Measurements from ENCODE around the gene SELE.
A peak's percentile ranks its signal among the peaks of the same experiment; 100 is the strongest.
"Not testable (repeated sequence)": the region's sequence is repeated elsewhere in the genome, so short reads cannot be mapped to it uniquely, and the experiment has no call there.

Gene SELE

GRCh38 chr1:169723763-169724162 lies 10.1 kb downstream of the SELE start:
- Histone ChIP-seq H3K27me3 (ENCODE audit: control insufficient read depth in 1 of 2, insufficient read depth in 2 of 2, low read length in 2 of 2) (peaks cover 0 to 3% of the 10 kb centered on the region in 2 donors), H3K4me3 (ENCODE audit: low read length in 2 of 2) (no peak overlapping the region), H3K9ac (ENCODE audit: low read length in 2 of 2) (no peak overlapping the region), H3K36me3 (ENCODE audit: control insufficient read depth in 2 of 2, insufficient read depth in 2 of 2, low read length in 2 of 2) (no peaks in the 10 kb centered on the region), H3K9me3 (ENCODE audit: control insufficient read depth in 2 of 2, low read length in 2 of 2) (peaks cover 0 to 2% of the 10 kb centered on the region in 2 donors), H3K27ac (ENCODE audit: low read length) (no peak overlapping the region), H3K4me1 (ENCODE audit: control insufficient read depth, insufficient read depth, low read length) (no peaks in the 10 kb centered on the region)

- Histone ChIP-seq H3K9me3 (ENCODE audit: control insufficient read depth in 2 of 2, low read length in 2 of 2) (peaks cover 0 to 2% of the 10 kb centered on the region in 2 donors), H3K36me3 (ENCODE audit: control insufficient read depth in 2 of 2, insufficient read depth in 2 of 2, low read length in 2 of 2) (no peaks in the 10 kb centered on the region), H3K9ac (ENCODE audit: low read length in 2 of 2) (no peak overlapping the region), H3K4me1 (ENCODE audit: control insufficient read depth, insufficient read depth, low read length) (no peaks in the 10 kb centered on the region), H3K4me3 (ENCODE audit: low read length in 2 of 2) (no peak overlapping the region), H3K27me3 (ENCODE audit: control insufficient read depth in 1 of 2, insufficient read depth in 2 of 2, low read length in 2 of 2) (no peaks in the 10 kb centered on the region), H3K27ac (ENCODE audit: low read length) (no peak overlapping the region)
These were observed 11.1 kb downstream of the SELE start for GRCh38 chr1:169722779-169723178.

GRCh38 chr1:169715100-169715499 lies 18.8 kb downstream of the SELE start:
- H3K27me3 ChIP-seq (ENCODE audit: control insufficient read depth in 1 of 2, insufficient read depth in 2 of 2, low read length in 2 of 2); H3K4me1 ChIP-seq (ENCODE audit: control insufficient read depth, insufficient read depth, low read length); H3K9ac ChIP-seq (ENCODE audit: low read length in 2 of 2); H3K36me3 ChIP-seq (ENCODE audit: control insufficient read depth in 2 of 2, insufficient read depth in 2 of 2, low read length in 2 of 2); H3K4me3 ChIP-seq (ENCODE audit: low read length in 2 of 2); H3K27ac ChIP-seq (ENCODE audit: low read length); H3K9me3 ChIP-seq (ENCODE audit: control insufficient read depth in 2 of 2, low read length in 2 of 2): not testable (repeated sequence)

GRCh38 chr1:169713090-169713489 lies 20.8 kb downstream of the SELE start:
- H3K9me3 ChIP-seq (ENCODE audit: control insufficient read depth in 2 of 2, low read length in 2 of 2); H3K36me3 ChIP-seq (ENCODE audit: control insufficient read depth in 2 of 2, insufficient read depth in 2 of 2, low read length in 2 of 2); H3K4me3 ChIP-seq (ENCODE audit: low read length in 2 of 2); H3K9ac ChIP-seq (ENCODE audit: low read length in 2 of 2); H3K4me1 ChIP-seq (ENCODE audit: control insufficient read depth, insufficient read depth, low read length); H3K27ac ChIP-seq (ENCODE audit: low read length); H3K27me3 ChIP-seq (ENCODE audit: control insufficient read depth in 1 of 2, insufficient read depth in 2 of 2, low read length in 2 of 2): not testable (repeated sequence)

- Histone ChIP-seq H3K36me3 (ENCODE audit: control insufficient read depth in 2 of 2, insufficient read depth in 2 of 2, low read length in 2 of 2) (no peaks in the 10 kb centered on the region), H3K4me3 (ENCODE audit: low read length in 2 of 2) (no peak overlapping the region), H3K9ac (ENCODE audit: low read length in 2 of 2) (no peak overlapping the region), H3K9me3 (ENCODE audit: control insufficient read depth in 2 of 2, low read length in 2 of 2) (no peaks in the 10 kb centered on the region), H3K4me1 (ENCODE audit: control insufficient read depth, insufficient read depth, low read length) (no peaks in the 10 kb centered on the region), H3K27ac (ENCODE audit: low read length) (no peak overlapping the region), H3K27me3 (ENCODE audit: control insufficient read depth in 1 of 2, insufficient read depth in 2 of 2, low read length in 2 of 2) (no peaks in the 10 kb centered on the region)
These were observed 21.6 kb downstream of the SELE start for GRCh38 chr1:169712309-169712631.

- Histone ChIP-seq H3K4me3 (ENCODE audit: low read length in 2 of 2) (peak within 1 kb of the TSS in 1 of 2 donors; percentile 42), H3K4me1 (ENCODE audit: control insufficient read depth, insufficient read depth, low read length) (no peaks in the 10 kb centered on the region), H3K36me3 (ENCODE audit: control insufficient read depth in 2 of 2, insufficient read depth in 2 of 2, low read length in 2 of 2) (no peaks in the 10 kb centered on the region), H3K9ac (ENCODE audit: low read length in 2 of 2) (peak within 1 kb of the TSS in 1 of 2 donors; percentile 13), H3K27me3 (ENCODE audit: control insufficient read depth in 1 of 2, insufficient read depth in 2 of 2, low read length in 2 of 2) (no peaks in the 10 kb centered on the region), H3K27ac (ENCODE audit: low read length) (no peak within 1 kb of the TSS), H3K9me3 (ENCODE audit: control insufficient read depth in 2 of 2, low read length in 2 of 2) (no peaks in the 10 kb centered on the region)
These were observed 22.2 kb downstream of the SELE start, which contains the start of gene SELL for GRCh38 chr1:169711469-169712308. Gene SELL (minus strand): TSS chr1:169711620. CDS start chr1:169711498, 122 bp downstream.

GRCh38 chr1:169708647-169709046 lies 25.2 kb downstream of the SELE start:
- no peak overlapping the region for H3K27ac ChIP-seq (ENCODE audit: low read length)
- no peak overlapping the region for H3K4me3 ChIP-seq (ENCODE audit: low read length in 2 of 2)
- H3K9me3 ChIP-seq (ENCODE audit: control insufficient read depth in 2 of 2, low read length in 2 of 2) = no peaks in the 10 kb centered on the region
- H3K9ac ChIP-seq (ENCODE audit: low read length in 2 of 2) = no peak overlapping the region
- H3K4me1 ChIP-seq (ENCODE audit: control insufficient read depth, insufficient read depth, low read length) = no peaks in the 10 kb centered on the region
- H3K27me3 ChIP-seq (ENCODE audit: control insufficient read depth in 1 of 2, insufficient read depth in 2 of 2, low read length in 2 of 2) = no peaks in the 10 kb centered on the region
- no peaks in the 10 kb centered on the region for H3K36me3 ChIP-seq (ENCODE audit: control insufficient read depth in 2 of 2, insufficient read depth in 2 of 2, low read length in 2 of 2)

- Histone ChIP-seq H3K27ac (ENCODE audit: low read length) (no peak overlapping the region), H3K9ac (ENCODE audit: low read length in 2 of 2) (no peak overlapping the region), H3K9me3 (ENCODE audit: control insufficient read depth in 2 of 2, low read length in 2 of 2) (no peaks in the 10 kb centered on the region), H3K27me3 (ENCODE audit: control insufficient read depth in 1 of 2, insufficient read depth in 2 of 2, low read length in 2 of 2) (no peaks in the 10 kb centered on the region), H3K4me3 (ENCODE audit: low read length in 2 of 2) (no peak overlapping the region), H3K36me3 (ENCODE audit: control insufficient read depth in 2 of 2, insufficient read depth in 2 of 2, low read length in 2 of 2) (no peaks in the 10 kb centered on the region), H3K4me1 (ENCODE audit: control insufficient read depth, insufficient read depth, low read length) (no peaks in the 10 kb centered on the region)
These were observed 25.8 kb downstream of the SELE start for GRCh38 chr1:169707912-169708604.

- Histone ChIP-seq H3K9ac (ENCODE audit: low read length in 2 of 2) (no peak overlapping the region), H3K27ac (ENCODE audit: low read length) (no peak overlapping the region), H3K9me3 (ENCODE audit: control insufficient read depth in 2 of 2, low read length in 2 of 2) (no peaks in the 10 kb centered on the region), H3K27me3 (ENCODE audit: control insufficient read depth in 1 of 2, insufficient read depth in 2 of 2, low read length in 2 of 2) (no peaks in the 10 kb centered on the region), H3K4me1 (ENCODE audit: control insufficient read depth, insufficient read depth, low read length) (no peaks in the 10 kb centered on the region), H3K36me3 (ENCODE audit: control insufficient read depth in 2 of 2, insufficient read depth in 2 of 2, low read length in 2 of 2) (no peaks in the 10 kb centered on the region), H3K4me3 (ENCODE audit: low read length in 2 of 2) (no peak overlapping the region)
These were observed 29.1 kb downstream of the SELE start for GRCh38 chr1:169704797-169705196.

GRCh38 chr1:169701261-169702005 lies 32.4 kb downstream of the SELE start:
- Histone ChIP-seq H3K27ac (ENCODE audit: low read length) (no peak overlapping the region), H3K9ac (ENCODE audit: low read length in 2 of 2) (no peak overlapping the region), H3K4me3 (ENCODE audit: low read length in 2 of 2) (no peak overlapping the region), H3K36me3 (ENCODE audit: control insufficient read depth in 2 of 2, insufficient read depth in 2 of 2, low read length in 2 of 2) (no peaks in the 10 kb centered on the region), H3K9me3 (ENCODE audit: control insufficient read depth in 2 of 2, low read length in 2 of 2) (no peaks in the 10 kb centered on the region), H3K27me3 (ENCODE audit: control insufficient read depth in 1 of 2, insufficient read depth in 2 of 2, low read length in 2 of 2) (no peaks in the 10 kb centered on the region), H3K4me1 (ENCODE audit: control insufficient read depth, insufficient read depth, low read length) (no peaks in the 10 kb centered on the region)
